IMR-90 (cell line): Measurements from ENCODE around the gene SLC4A8. TPM values are rescaled to one million over a fixed set of nuclear protein-coding genes. Genes with fewer than 3 reads are reported as not detected.

ENCODE experiments used
- ATAC-seq: fragments of 200-7000 bp; cut with Tn5 transposase; 2 replicates; pipeline ENCODE4 v1.9.1; 2020; ENCODE audit warnings: low read depth, mild to moderate bottlenecking, moderate library complexity
- BruUV-seq: library from RNA; stranded (reverse); fragments of 400-500 nt; replicated peaks from 2 replicates; lab custom pipeline; 2021; lab: Mats Ljungman, UMichigan
- CTCF ChIA-PET: fragments of 300-600 bp; formaldehyde crosslinking; extraction: SDS; loops from one replicate; lab custom pipeline; 2021; ENCODE audit warnings: antibody characterized with exemption; lab: Yijun Ruan, JAX
- POLR2A ChIA-PET: fragments of 300-600 bp; sonication (Branson Sonifier 250); formaldehyde crosslinking; loops from one replicate; lab custom pipeline; 2022; ENCODE audit warnings: antibody characterized with exemption; ENCODE audit not compliant: unreplicated experiment; lab: Charles Lee
- DNase-seq: peaks from one replicate; pipeline ENCODE4 v3.0.0; 2013
- H2AFZ ChIP-seq: replicated peaks from 2 replicates; pipeline ENCODE3; 2013; ENCODE audit warnings: low read length, mild to moderate bottlenecking; ENCODE audit not compliant: poor library complexity
- H2AK5ac ChIP-seq: 2 replicates; pipeline ENCODE4 v1.6.1; 2013; ENCODE audit warnings: low read depth, low read length, inconsistent platforms
- H2AK9ac ChIP-seq: replicated peaks from 2 replicates; pipeline ENCODE3; 2013; ENCODE audit warnings: mild to moderate bottlenecking, low read depth, low read length, moderate library complexity; ENCODE audit not compliant: poor library complexity
- H2BK120ac ChIP-seq: 2 replicates; pipeline ENCODE4 v1.6.1; 2013; ENCODE audit warnings: low read depth, low read length, inconsistent platforms
- H2BK15ac ChIP-seq: 3 replicates; pipeline ENCODE4 v1.6.1; 2013; ENCODE audit warnings: low read depth, low read length, inconsistent platforms
- H2BK20ac ChIP-seq: 2 replicates; pipeline ENCODE4 v1.6.1; 2013; ENCODE audit warnings: low read depth, mild to moderate bottlenecking, inconsistent platforms, low read length, moderate library complexity
- H2BK5ac ChIP-seq: 2 replicates; pipeline ENCODE4 v1.6.1; 2013; ENCODE audit warnings: mild to moderate bottlenecking, low read depth, low read length, inconsistent platforms; ENCODE audit not compliant: poor library complexity, severe bottlenecking
- H3K14ac ChIP-seq: replicated peaks from 2 replicates; pipeline ENCODE4 v1.6.1; 2013; ENCODE audit warnings: low read depth, low read length, inconsistent platforms
- H3K18ac ChIP-seq: 2 replicates; pipeline ENCODE4 v1.6.1; 2013; ENCODE audit warnings: low read depth, low read length, control low read depth
- H3K23ac ChIP-seq: 2 replicates; pipeline ENCODE4 v1.6.1; 2013; ENCODE audit warnings: low read depth, low read length, inconsistent platforms
- H3K27ac ChIP-seq: 2 replicates; pipeline ENCODE4 v1.5.1; 2013; ENCODE audit warnings: mild to moderate bottlenecking, control low read depth, low read length; ENCODE audit not compliant: insufficient read depth
- H3K27me3 ChIP-seq: 2 replicates; pipeline ENCODE4 v1.6.1; 2013; ENCODE audit warnings: low read length; ENCODE audit not compliant: control insufficient read depth, insufficient read depth
- H3K36me3 ChIP-seq: 2 replicates; pipeline ENCODE4 v1.6.1; 2013; ENCODE audit warnings: low read length, mixed read lengths; ENCODE audit not compliant: control insufficient read depth, insufficient read depth
- H3K4ac ChIP-seq: 2 replicates; pipeline ENCODE4 v1.6.1; 2013; ENCODE audit warnings: low read depth, low read length, inconsistent platforms
- H3K4me1 ChIP-seq: 2 replicates; pipeline ENCODE4 v1.6.1; 2013; ENCODE audit warnings: low read length, mixed read lengths; ENCODE audit not compliant: control insufficient read depth, insufficient read depth
- H3K4me2 ChIP-seq: 2 replicates; pipeline ENCODE4 v1.6.1; 2013; ENCODE audit warnings: low read depth, mild to moderate bottlenecking, control low read depth, low read length, moderate library complexity
- H3K4me3 ChIP-seq: 2 replicates; pipeline ENCODE4 v1.5.1; 2013; ENCODE audit warnings: low read depth, mild to moderate bottlenecking, control low read depth, low read length, moderate library complexity; ENCODE audit not compliant: insufficient read depth
- H3K56ac ChIP-seq: 2 replicates; pipeline ENCODE4 v1.6.1; 2013; ENCODE audit warnings: low read length, inconsistent platforms; ENCODE audit not compliant: insufficient read depth; ENCODE audit errors: extremely low read depth
- H3K79me1 ChIP-seq, 2 experiments: 2 replicates each; pipeline ENCODE4 v1.6.1; 2013; ENCODE audit warnings: low read length in 2 of 2, inconsistent platforms in 1 of 2, low read depth in 1 of 2
- H3K9ac ChIP-seq: 2 replicates; pipeline ENCODE4 v1.6.1; 2013; ENCODE audit warnings: low read depth, low read length, control low read depth
- H3K9me1 ChIP-seq: 2 replicates; pipeline ENCODE4 v1.6.1; 2013; ENCODE audit warnings: low read length, inconsistent platforms; ENCODE audit not compliant: insufficient read depth
- H3K9me3 ChIP-seq: 2 replicates; pipeline ENCODE4 v1.6.1; 2013; ENCODE audit warnings: low read length; ENCODE audit not compliant: control insufficient read depth, insufficient read depth
- H4K20me1 ChIP-seq: 2 replicates; pipeline ENCODE4 v1.6.1; 2013; ENCODE audit warnings: low read length, inconsistent platforms; ENCODE audit not compliant: insufficient read depth
- H4K5ac ChIP-seq: 2 replicates; pipeline ENCODE4 v1.6.1; 2013; ENCODE audit warnings: mild to moderate bottlenecking, low read depth, low read length, control low read depth
- H4K8ac ChIP-seq, 2 experiments: 2 replicates each; pipeline ENCODE4 v1.6.1; 2013; ENCODE audit warnings: low read depth in 2 of 2, low read length in 2 of 2, control low read depth in 1 of 2, inconsistent platforms in 1 of 2
- H4K91ac ChIP-seq: 2 replicates; pipeline ENCODE4 v1.6.1; 2013; ENCODE audit warnings: low read depth, low read length, inconsistent platforms; ENCODE audit not compliant: insufficient read depth
- MAFK ChIP-seq: IDR thresholded peaks from 2 replicates; pipeline ENCODE4 v1.6.1; 2012; ENCODE audit warnings: low read depth, low read length, improper control_type of control experiment
- WGBS, 2 experiments: methylation state at CpG; one replicate each; pipeline versions ENCODE4 v1.1.5 to v1.1.7; 2013; ENCODE audit warnings: missing lambda C conversion rate in 2 of 2; ENCODE audit not compliant: insufficient read length in 1 of 2; ENCODE audit errors: extremely low coverage in 2 of 2; 5-methylcytosine and 5-hydroxymethylcytosine counted together
- dilution Hi-C: fragments of 300-500 bp; cut with HindIII; formaldehyde crosslinking; loops from one replicate; pipeline ENCODE4 v1.14.3; 2018; ENCODE audit warnings: low sequenced_read_pairs; ENCODE audit not compliant: unreplicated experiment
- in situ Hi-C: fragments of 300-500 bp; cut with MboI; formaldehyde crosslinking; loops from 3 replicates; pipeline ENCODE4 v1.14.3; 2019; ENCODE audit warnings: low sequenced_read_pairs, inconsistent platforms, mixed read lengths
- intact Hi-C: fragments of 100-400 bp; cut with micrococcal nuclease; formaldehyde crosslinking; loops from 2 replicates; pipeline ENCODE4 v1.10.0; 2022
- polyA plus RNA-seq, 3 experiments: library from polyadenylated mRNA; depleted of rRNA; stranded (reverse); fragments of >200 nt; gene quantifications; 2 replicates each; pipeline ENCODE4 v1.2.3, GENCODE V29; 2012; ENCODE audit warnings: low replicate concordance in 1 of 3
- total RNA-seq: library from RNA; depleted of rRNA; stranded (reverse); fragments of >200 nt; gene quantifications from 2 replicates; pipeline ENCODE4 v1.2.3, GENCODE V29; 2012

SLC4A8 gene
- total and polyA plus RNA-seq, 2 of the 4 experiments (the other 2 are of a cell fraction) = 3.1 to 5.2 TPM

DNA sequence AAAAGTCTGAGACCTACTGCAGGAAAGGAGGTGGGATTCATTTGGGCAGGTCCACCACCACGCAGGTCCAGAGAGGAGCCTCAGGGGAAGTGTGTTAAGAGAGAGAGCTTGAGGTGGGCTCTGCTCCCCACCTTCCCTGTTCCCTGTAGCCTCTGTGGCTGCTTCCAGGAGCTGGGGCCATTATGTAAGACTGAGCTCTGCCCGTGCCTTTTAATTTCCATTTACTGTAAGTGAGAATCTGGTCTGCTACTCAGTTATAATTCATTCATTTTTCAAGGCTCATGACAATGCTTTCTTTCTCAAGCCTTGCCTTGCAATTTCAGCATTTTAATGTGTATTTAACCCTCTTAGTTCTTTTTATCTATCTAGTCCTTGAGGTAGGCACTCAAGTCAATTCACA, 8.3 kb downstream of the SLC4A8 start:
- 80% methylated on average over 1 of the region's 2 CpGs; no CpG with 5 or more reads in 1 of the 2 experiments for WGBS, 2 experiments
- no peaks in the 10 kb centered on the region for H4K20me1 ChIP-seq

More for the DNA sequence above, 8.3 kb downstream of the SLC4A8 start:
- no peak for TF ChIP-seq MAFK
- ChIA-PET POLR2A (interaction anchor here (0.6 kb wide), 1 partner anchor 586 kb away, joined by 4 read pairs; no protein-coding TSS in a partner anchor), CTCF (no interaction called here)
- Histone ChIP-seq H3K4me2 (no peak overlapping the region), H3K23ac (no peak overlapping the region), H3K9ac (no peak overlapping the region), H3K9me1 (no peaks in the 10 kb centered on the region), H2BK5ac (no peak overlapping the region), H3K4me3 (no peak overlapping the region), H3K4me1 (no peaks in the 10 kb centered on the region), H3K79me1 (peaks cover 4 to 7% of the 10 kb centered on the region in 2 experiments; a peak in 2 of 4 replicates), H3K9me3 (no peaks in the 10 kb centered on the region), H4K91ac (no peak overlapping the region), H3K14ac (no peak overlapping the region), H3K27me3 (no peaks in the 10 kb centered on the region), H2AK9ac (no peak overlapping the region), H2BK120ac (no peak overlapping the region), H2BK15ac (no peak overlapping the region), H3K56ac (no peak overlapping the region), H4K8ac (no peak overlapping the region), H3K36me3 (no peaks in the 10 kb centered on the region), H4K5ac (no peak overlapping the region), H3K27ac (no peak overlapping the region), H3K4ac (no peak overlapping the region), H2BK20ac (no peak overlapping the region), H2AK5ac (no peak overlapping the region), H2AFZ (no peak overlapping the region), H3K18ac (no peak overlapping the region)
- no peak for ATAC-seq
- dilution Hi-C loops (no loop called here), intact Hi-C loops (no loop called here), in situ Hi-C loops (no loop called here)
- no TSS peak for BruUV-seq
- no peak for DNase-seq
